Stimulated activated memory B cell treated with anti-CD40 and anti-IgM and Interleukin-4, amounts not matched to agents 10 μg/mL and 1 μg/mL and 100 μg/mL, for 72 hours (primary cell): ENCODE measurements around the gene PTPRK.

Source experiments
- ATAC-seq: fragments of 150-1000 bp; cut with Tn5 transposase; 2 replicates; pipeline ENCODE4 v1.10.0; 2021
- H3K27ac Mint-ChIP-seq: one replicate; pipeline ENCODE4 v1.8.0; 2022; ENCODE audit warnings: mild to moderate bottlenecking, mixed read lengths
- H3K27me3 Mint-ChIP-seq: one replicate; pipeline ENCODE4 v1.8.0; 2022; ENCODE audit warnings: mixed read lengths
- H3K36me3 Mint-ChIP-seq: one replicate; pipeline ENCODE4 v1.8.0; 2022; ENCODE audit warnings: mixed read lengths
- H3K4me1 Mint-ChIP-seq: one replicate; pipeline ENCODE4 v1.8.0; 2022; ENCODE audit warnings: mixed read lengths
- H3K4me3 Mint-ChIP-seq: one replicate; pipeline ENCODE4 v1.8.0; 2022; ENCODE audit warnings: mild to moderate bottlenecking, moderate library complexity, mixed read lengths
- H3K9me3 Mint-ChIP-seq: one replicate; pipeline ENCODE4 v1.8.0; 2022; ENCODE audit warnings: mixed read lengths

The PTPRK gene

GRCh38 chr6:127956260-127956888, 564.0 kb downstream of the PTPRK start:
- Mint-ChIP-seq H3K36me3 (no peaks in the 10 kb centered on the region), H3K9me3 (peaks cover 5% of the 10 kb centered on the region), H3K27me3 (no peaks in the 10 kb centered on the region), H3K27ac (no peak overlapping the region), H3K4me1 (peaks cover 7% of the 10 kb centered on the region), H3K4me3 (no peak overlapping the region)
- no peak for ATAC-seq

DNA sequence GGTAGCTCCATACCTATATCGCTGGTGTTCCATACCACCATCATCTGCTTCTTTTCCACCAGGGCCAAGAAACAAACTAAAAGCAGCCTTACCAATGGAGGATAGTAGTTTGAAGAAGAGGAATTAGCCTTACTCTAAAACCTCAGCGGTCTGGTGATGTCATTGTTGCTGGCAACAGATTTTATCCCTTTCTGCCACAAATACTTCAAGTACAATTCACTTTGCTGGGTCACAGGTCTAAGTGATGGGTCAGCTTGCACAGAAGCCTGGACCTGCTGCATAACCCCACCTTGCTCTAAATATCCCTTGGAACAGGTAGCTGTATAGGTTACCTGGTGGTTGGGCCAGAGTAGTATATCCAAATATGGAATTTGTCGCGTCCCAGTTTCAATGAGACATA, 566.3 kb downstream of the PTPRK start:
- H3K4me1 Mint-ChIP-seq = peaks cover 17% of the 10 kb centered on the region
- H3K27ac Mint-ChIP-seq = no peak overlapping the region
- H3K4me3 Mint-ChIP-seq = no peak overlapping the region

GRCh38 chr6:127952831-127953230, 567.6 kb downstream of the PTPRK start:
- no peak for ATAC-seq
- Mint-ChIP-seq H3K36me3 (no peaks in the 10 kb centered on the region), H3K4me1 (peaks cover 17% of the 10 kb centered on the region), H3K4me3 (no peak overlapping the region), H3K27me3 (no peaks in the 10 kb centered on the region), H3K9me3 (peaks cover 5% of the 10 kb centered on the region), H3K27ac (no peak overlapping the region)

More for the DNA sequence above, 566.3 kb downstream of the PTPRK start:
- ATAC-seq = no peak
- Mint-ChIP-seq H3K9me3 (peaks cover 5% of the 10 kb centered on the region), H3K36me3 (no peaks in the 10 kb centered on the region), H3K27me3 (no peaks in the 10 kb centered on the region)

GRCh38 chr6:127952176-127952575, 568.2 kb downstream of the PTPRK start:
- H3K27me3 Mint-ChIP-seq = no peaks in the 10 kb centered on the region
- H3K27ac Mint-ChIP-seq = no peak overlapping the region
- ATAC-seq = no peak
- no peak overlapping the region for H3K4me3 Mint-ChIP-seq
- H3K36me3 Mint-ChIP-seq = no peaks in the 10 kb centered on the region
- peaks cover 17% of the 10 kb centered on the region for H3K4me1 Mint-ChIP-seq
- H3K9me3 Mint-ChIP-seq = peaks cover 5% of the 10 kb centered on the region

- no peak for ATAC-seq
Observed at GRCh38 chr6:127951172-127951917, 569.1 kb downstream of the PTPRK start.

DNA sequence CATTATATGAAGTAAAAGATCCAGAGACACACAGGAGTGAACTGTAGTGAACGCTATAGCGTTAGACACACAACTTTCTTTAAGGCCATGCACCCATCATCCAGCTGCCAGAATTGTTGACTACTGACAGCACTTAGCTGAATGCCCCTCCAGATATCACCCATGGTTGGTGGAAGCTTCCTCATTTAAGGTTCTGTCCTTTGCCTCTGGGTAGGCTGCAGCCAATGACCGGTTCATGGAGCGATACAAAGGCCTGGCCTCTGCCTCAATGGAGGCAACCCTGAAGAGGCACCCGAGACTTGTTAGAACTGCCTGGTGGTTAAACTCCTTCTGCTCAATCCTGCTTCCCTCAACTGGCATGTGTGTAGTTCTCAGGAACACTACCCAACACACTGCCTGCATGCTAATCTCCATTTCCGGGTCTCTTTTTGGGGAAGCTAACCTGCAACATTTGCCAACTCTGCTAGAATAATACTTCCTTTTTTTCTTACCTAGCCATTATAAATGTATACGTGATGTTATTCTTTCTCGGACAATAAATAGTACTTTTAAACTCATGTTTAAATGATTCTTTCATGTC, 569.7 kb downstream of the PTPRK start:
- peak; percentile 29 for ATAC-seq
- peaks cover 5% of the 10 kb centered on the region for H3K9me3 Mint-ChIP-seq
- H3K27me3 Mint-ChIP-seq = no peaks in the 10 kb centered on the region
- H3K4me3 Mint-ChIP-seq = no peak overlapping the region
- peaks cover 17% of the 10 kb centered on the region for H3K4me1 Mint-ChIP-seq
- H3K36me3 Mint-ChIP-seq = no peaks in the 10 kb centered on the region
- no peak overlapping the region for H3K27ac Mint-ChIP-seq

More at GRCh38 chr6:127951172-127951917, 569.1 kb downstream of the PTPRK start:
- H3K4me1 Mint-ChIP-seq = peaks cover 17% of the 10 kb centered on the region
- H3K4me3 Mint-ChIP-seq = no peak overlapping the region
- H3K27ac Mint-ChIP-seq = no peak overlapping the region
- peaks cover 5% of the 10 kb centered on the region for H3K9me3 Mint-ChIP-seq
- no peaks in the 10 kb centered on the region for H3K36me3 Mint-ChIP-seq
- no peaks in the 10 kb centered on the region for H3K27me3 Mint-ChIP-seq

GRCh38 chr6:127949251-127949650, 571.1 kb downstream of the PTPRK start:
- Mint-ChIP-seq H3K4me1 (peaks cover 17% of the 10 kb centered on the region), H3K27me3 (no peaks in the 10 kb centered on the region), H3K27ac (no peak overlapping the region), H3K36me3 (no peaks in the 10 kb centered on the region), H3K4me3 (no peak overlapping the region), H3K9me3 (peaks cover 5% of the 10 kb centered on the region)
- ATAC-seq = no peak

DNA sequence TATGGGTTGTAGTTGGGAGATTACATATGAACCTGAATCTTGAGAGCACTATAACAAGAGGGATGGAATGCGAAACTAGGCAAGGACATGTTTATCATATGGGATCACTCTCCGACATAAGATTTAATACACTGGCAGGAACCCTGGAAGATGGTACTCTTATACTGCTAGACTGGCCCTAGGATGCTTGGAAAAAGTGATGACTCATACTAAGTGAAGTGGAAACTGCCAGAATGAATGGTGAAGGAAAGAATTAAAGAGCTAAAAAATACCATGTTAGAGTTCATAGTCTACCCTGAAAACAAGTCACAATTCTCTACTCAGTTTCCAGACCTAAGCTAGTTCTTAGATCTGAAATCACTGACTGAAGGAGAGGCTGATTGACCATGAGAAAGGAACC, 574.0 kb downstream of the PTPRK start:
- Mint-ChIP-seq H3K27me3 (no peaks in the 10 kb centered on the region), H3K4me3 (no peak overlapping the region), H3K4me1 (peaks cover 10% of the 10 kb centered on the region), H3K36me3 (no peaks in the 10 kb centered on the region), H3K27ac (no peak overlapping the region), H3K9me3 (no peaks in the 10 kb centered on the region)
- no peak for ATAC-seq

DNA sequence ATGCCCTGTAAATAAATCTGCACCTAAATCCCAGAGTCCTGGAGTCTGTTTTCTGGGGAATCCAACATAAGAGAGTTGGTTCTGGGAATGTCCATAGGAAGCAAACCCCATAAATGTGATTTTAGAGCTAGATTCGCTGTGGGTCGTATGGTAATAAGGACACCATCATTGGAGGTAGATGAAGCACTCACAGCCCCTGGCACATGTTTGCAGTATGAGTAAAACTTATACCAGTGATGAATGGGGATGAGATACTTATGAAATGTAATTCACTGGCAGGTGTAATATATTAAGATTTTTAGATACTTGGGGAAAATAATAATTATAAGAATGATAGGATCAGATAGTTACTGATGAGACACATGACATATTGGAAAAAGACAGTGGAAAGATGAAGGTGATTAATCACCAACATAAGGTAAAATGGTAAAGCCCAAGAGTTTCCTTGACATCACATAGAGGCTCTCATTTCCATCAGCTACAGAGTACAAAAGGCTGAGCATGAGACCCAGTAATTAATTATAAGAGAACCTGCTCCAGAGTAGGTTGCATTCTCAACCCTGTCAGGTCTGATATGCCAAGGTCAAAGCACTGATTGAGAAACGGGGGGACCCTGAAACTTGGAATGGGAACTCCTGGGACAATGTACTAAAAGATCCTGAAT, 574.8 kb downstream of the PTPRK start:
- H3K4me3 Mint-ChIP-seq = no peak overlapping the region

DNA sequence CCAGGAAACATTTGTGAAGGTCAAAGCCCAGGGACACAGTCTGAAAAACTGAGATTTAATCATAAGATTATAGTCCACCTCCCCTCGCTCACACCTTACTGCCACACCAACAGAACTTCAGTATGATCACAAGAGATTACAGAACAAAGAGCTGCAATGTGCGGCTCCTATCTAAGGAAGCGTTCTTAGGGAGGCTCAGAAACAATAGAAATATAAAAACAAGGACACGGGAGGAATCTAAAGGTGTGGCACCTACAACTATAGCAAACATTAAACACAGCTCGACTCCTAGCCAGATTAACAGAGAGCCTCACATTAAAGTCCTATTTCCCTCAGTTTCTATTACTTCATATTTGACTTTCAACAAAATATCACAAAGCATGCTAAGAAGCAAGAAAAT, 579.2 kb downstream of the PTPRK start:
- H3K9me3 Mint-ChIP-seq = no peaks in the 10 kb centered on the region
- no peaks in the 10 kb centered on the region for H3K36me3 Mint-ChIP-seq
- H3K4me3 Mint-ChIP-seq = no peak overlapping the region
- H3K4me1 Mint-ChIP-seq = no peaks in the 10 kb centered on the region
- no peaks in the 10 kb centered on the region for H3K27me3 Mint-ChIP-seq
- no peak overlapping the region for H3K27ac Mint-ChIP-seq
- no peak for ATAC-seq

More for the DNA sequence above, 574.8 kb downstream of the PTPRK start:
- Mint-ChIP-seq H3K4me1 (peaks cover 2% of the 10 kb centered on the region), H3K36me3 (no peaks in the 10 kb centered on the region), H3K9me3 (no peaks in the 10 kb centered on the region), H3K27ac (no peak overlapping the region), H3K27me3 (no peaks in the 10 kb centered on the region)
- no peak for ATAC-seq

- no peaks in the 10 kb centered on the region for H3K4me1 Mint-ChIP-seq
Observed at GRCh38 chr6:127939442-127940066, 580.8 kb downstream of the PTPRK start.

GRCh38 chr6:127938701-127939100, 581.7 kb downstream of the PTPRK start:
- Mint-ChIP-seq H3K27ac (no peak overlapping the region), H3K4me1 (no peaks in the 10 kb centered on the region), H3K9me3 (peaks cover 3% of the 10 kb centered on the region), H3K27me3 (no peaks in the 10 kb centered on the region), H3K36me3 (no peaks in the 10 kb centered on the region), H3K4me3 (no peak overlapping the region)
- no peak for ATAC-seq

More at GRCh38 chr6:127939442-127940066, 580.8 kb downstream of the PTPRK start:
- ATAC-seq = no peak
- Mint-ChIP-seq H3K9me3 (no peaks in the 10 kb centered on the region), H3K4me3 (no peak overlapping the region), H3K36me3 (no peaks in the 10 kb centered on the region), H3K27me3 (no peaks in the 10 kb centered on the region), H3K27ac (no peak overlapping the region)

DNA sequence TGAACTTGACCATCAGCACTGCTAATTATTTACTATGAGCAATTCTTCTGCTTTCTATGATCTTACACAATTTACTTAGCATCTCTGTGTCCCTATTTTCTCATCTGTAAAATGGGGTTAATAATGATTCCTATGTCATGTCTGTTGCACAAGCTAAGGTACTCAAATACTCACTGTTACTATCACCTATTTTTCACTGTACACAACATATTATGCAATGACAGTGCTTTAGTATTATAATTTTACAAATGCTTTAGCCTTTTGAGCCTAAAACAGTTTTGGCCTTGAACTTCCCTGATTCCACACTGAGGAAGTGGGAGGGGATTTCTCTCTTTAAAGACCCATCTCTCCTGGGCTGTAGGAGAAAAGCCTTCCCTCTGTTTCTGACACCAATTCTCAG, 582.7 kb downstream of the PTPRK start:
- no peaks in the 10 kb centered on the region for H3K27me3 Mint-ChIP-seq
- no peak for ATAC-seq
- H3K4me3 Mint-ChIP-seq = no peak overlapping the region
- peaks cover 9% of the 10 kb centered on the region for H3K9me3 Mint-ChIP-seq
- H3K27ac Mint-ChIP-seq = no peak overlapping the region
- H3K4me1 Mint-ChIP-seq = no peaks in the 10 kb centered on the region
- H3K36me3 Mint-ChIP-seq = no peaks in the 10 kb centered on the region

- no peak for ATAC-seq
- Mint-ChIP-seq H3K4me1 (no peaks in the 10 kb centered on the region), H3K4me3 (no peak overlapping the region), H3K9me3 (peaks cover 11% of the 10 kb centered on the region), H3K27me3 (no peaks in the 10 kb centered on the region), H3K36me3 (no peaks in the 10 kb centered on the region), H3K27ac (no peak overlapping the region)
Observed at GRCh38 chr6:127937102-127937501, 583.3 kb downstream of the PTPRK start.

GRCh38 chr6:127934956-127935355, 585.4 kb downstream of the PTPRK start:
- Mint-ChIP-seq H3K27me3 (no peaks in the 10 kb centered on the region), H3K4me1 (no peaks in the 10 kb centered on the region), H3K27ac (no peak overlapping the region), H3K9me3 (peaks cover 11% of the 10 kb centered on the region), H3K36me3 (no peaks in the 10 kb centered on the region), H3K4me3 (no peak overlapping the region)
- no peak for ATAC-seq
